Mesendoderm (in vitro differentiated cells): ENCODE results near the gene MAP2K1.

Experiments
- DNase-seq: peaks from one replicate; pipeline ENCODE4 v3.0.0; 2013
- H2AK5ac ChIP-seq: 2 replicates; pipeline ENCODE4 v1.6.1; 2013; ENCODE audit warnings: low read length, inconsistent platforms
- H2BK120ac ChIP-seq: 2 replicates; pipeline ENCODE4 v1.6.1; 2013; ENCODE audit warnings: low read depth, mild to moderate bottlenecking, low read length, moderate library complexity, mixed read lengths
- H2BK15ac ChIP-seq: replicated peaks from 2 replicates; pipeline ENCODE4 v1.6.1; 2013; ENCODE audit warnings: low read depth, mild to moderate bottlenecking, moderate library complexity
- H2BK5ac ChIP-seq: 2 replicates; pipeline ENCODE4 v1.6.1; 2013; ENCODE audit warnings: low read length, inconsistent platforms
- H3K18ac ChIP-seq: 2 replicates; pipeline ENCODE4 v1.6.1; 2013; ENCODE audit warnings: mild to moderate bottlenecking, low read length, mixed read lengths
- H3K23ac ChIP-seq: one replicate; pipeline ENCODE4 v1.6.1; 2013; ENCODE audit warnings: low read length
- H3K27ac ChIP-seq: 2 replicates; pipeline ENCODE4 v1.5.1; 2013; ENCODE audit warnings: low read depth, mild to moderate bottlenecking, inconsistent platforms, low read length, moderate library complexity
- H3K27me3 ChIP-seq: 2 replicates; pipeline ENCODE4 v1.6.1; 2013; ENCODE audit warnings: low read length, control low read depth, mild to moderate bottlenecking, inconsistent platforms; ENCODE audit not compliant: insufficient read depth, poor library complexity
- H3K36me3 ChIP-seq: 2 replicates; pipeline ENCODE4 v1.6.1; 2013; ENCODE audit warnings: low read length, inconsistent platforms; ENCODE audit not compliant: control insufficient read depth, insufficient read depth
- H3K4ac ChIP-seq: one replicate; pipeline ENCODE4 v1.6.1; 2013; ENCODE audit warnings: low read depth, mild to moderate bottlenecking, low read length, moderate library complexity
- H3K4me1 ChIP-seq: 2 replicates; pipeline ENCODE4 v1.6.1; 2013; ENCODE audit warnings: low read depth, low read length, inconsistent platforms; ENCODE audit not compliant: control insufficient read depth
- H3K4me2 ChIP-seq: 2 replicates; pipeline ENCODE4 v1.6.1; 2013; ENCODE audit warnings: low read length
- H3K4me3 ChIP-seq: 2 replicates; pipeline ENCODE4 v1.5.1; 2013; ENCODE audit warnings: mild to moderate bottlenecking, low read length
- H3K56ac ChIP-seq: one replicate; pipeline ENCODE4 v1.6.1; 2013; ENCODE audit warnings: low read length
- H3K79me1 ChIP-seq: 2 replicates; pipeline ENCODE4 v1.6.1; 2013; ENCODE audit warnings: low read length, inconsistent platforms
- H3K79me2 ChIP-seq: 2 replicates; pipeline ENCODE4 v1.6.1; 2013; ENCODE audit warnings: mild to moderate bottlenecking, low read length; ENCODE audit not compliant: control insufficient read depth, insufficient read depth
- H3K9ac ChIP-seq: 2 replicates; pipeline ENCODE4 v1.6.1; 2013; ENCODE audit warnings: low read length, inconsistent platforms
- H4K5ac ChIP-seq: one replicate; pipeline ENCODE4 v1.6.1; 2013; ENCODE audit warnings: low read length
- H4K8ac ChIP-seq: one replicate; pipeline ENCODE4 v1.6.1; 2013; ENCODE audit warnings: low read depth, mild to moderate bottlenecking, control low read depth, low read length, moderate library complexity
- WGBS: extraction: QIAGEN DNeasy Blood & Tissue Kit; methylation state at CpG from one replicate; pipeline ENCODE4 v1.1.7; 2013; ENCODE audit warnings: low lambda C conversion rate, missing lambda C conversion rate; ENCODE audit not compliant: insufficient coverage; ENCODE audit errors: extremely low coverage; 5-methylcytosine and 5-hydroxymethylcytosine counted together

MAP2K1 gene

GRCh38 chr15:66399276-66399675, 12.6 kb downstream of the MAP2K1 start:
- H3K4me3 ChIP-seq = no peak overlapping the region
- no peak overlapping the region for H3K9ac ChIP-seq
- H3K56ac ChIP-seq = no peak overlapping the region
- no peak overlapping the region for H4K5ac ChIP-seq
- peaks cover 7% of the 10 kb centered on the region for H3K4me1 ChIP-seq
- H3K27ac ChIP-seq = no peak overlapping the region
- H3K18ac ChIP-seq = no peak overlapping the region
- H2BK5ac ChIP-seq = no peak overlapping the region
- no peak overlapping the region for H2AK5ac ChIP-seq
- H3K4ac ChIP-seq = no peak overlapping the region
- H3K79me2 ChIP-seq = peaks cover 54% of the 10 kb centered on the region
- H2BK15ac ChIP-seq = no peak overlapping the region
- H3K23ac ChIP-seq = no peak overlapping the region
- H4K8ac ChIP-seq = no peak overlapping the region
- no peaks in the 10 kb centered on the region for H3K27me3 ChIP-seq
- no peak for DNase-seq
- peaks cover 22% of the 10 kb centered on the region for H3K79me1 ChIP-seq
- no peak overlapping the region for H3K4me2 ChIP-seq
- no peaks in the 10 kb centered on the region for H3K36me3 ChIP-seq
- no peak overlapping the region for H2BK120ac ChIP-seq
- WGBS = no CpG with 5 or more reads among the region's 8 CpGs

DNA sequence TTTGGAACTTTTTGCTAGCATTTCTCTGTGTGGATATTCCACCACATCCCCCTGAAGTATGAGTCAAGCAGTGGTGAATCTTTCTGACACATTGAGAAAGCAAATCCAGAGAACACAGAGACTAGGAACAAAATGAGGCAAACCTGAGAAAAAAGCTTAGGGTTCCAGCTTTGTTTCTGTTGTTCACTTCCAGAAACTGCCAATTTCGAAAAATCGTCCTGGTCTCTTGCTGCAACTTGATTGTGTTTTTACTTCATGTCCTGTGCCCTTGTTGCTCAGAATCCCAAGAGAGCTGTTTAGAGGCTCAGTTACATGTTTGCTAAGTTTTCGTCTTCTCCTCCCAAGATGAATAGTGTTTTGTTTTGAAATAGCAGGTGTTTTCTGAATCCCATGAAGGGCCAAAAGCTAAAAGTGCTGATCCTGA, 13.7 kb downstream of the MAP2K1 start:
- H3K9ac ChIP-seq = no peak overlapping the region
- no peaks in the 10 kb centered on the region for H3K36me3 ChIP-seq
- no CpG with 5 or more reads among the region's 3 CpGs for WGBS
- no peak overlapping the region for H3K18ac ChIP-seq
- no peak overlapping the region for H4K8ac ChIP-seq
- no peak overlapping the region for H2BK15ac ChIP-seq
- no peak overlapping the region for H3K4ac ChIP-seq
- H2AK5ac ChIP-seq = no peak overlapping the region
- no peak overlapping the region for H2BK120ac ChIP-seq
- H3K4me1 ChIP-seq = peaks cover 10% of the 10 kb centered on the region
- H3K27ac ChIP-seq = no peak overlapping the region
- H3K27me3 ChIP-seq = no peaks in the 10 kb centered on the region
- H3K56ac ChIP-seq = no peak overlapping the region
- H3K4me2 ChIP-seq = no peak overlapping the region
- H3K79me2 ChIP-seq = peaks cover 49% of the 10 kb centered on the region
- H3K4me3 ChIP-seq = no peak overlapping the region
- no peak overlapping the region for H2BK5ac ChIP-seq
- no peak overlapping the region for H3K23ac ChIP-seq
- no peak for DNase-seq
- H4K5ac ChIP-seq = no peak overlapping the region
- H3K79me1 ChIP-seq = peaks cover 15% of the 10 kb centered on the region

GRCh38 chr15:66401130-66402021, 14.7 kb downstream of the MAP2K1 start:
- Histone ChIP-seq H3K18ac (no peak overlapping the region), H3K79me1 (peaks cover 17% of the 10 kb centered on the region), H2AK5ac (no peak overlapping the region), H3K79me2 (peaks cover 49% of the 10 kb centered on the region), H3K36me3 (no peaks in the 10 kb centered on the region), H3K4ac (no peak overlapping the region), H3K56ac (no peak overlapping the region), H4K8ac (no peak overlapping the region), H3K9ac (no peak overlapping the region), H3K23ac (no peak overlapping the region), H3K27me3 (no peaks in the 10 kb centered on the region), H3K4me2 (no peak overlapping the region), H4K5ac (no peak overlapping the region), H3K4me1 (peaks cover 10% of the 10 kb centered on the region), H3K27ac (no peak overlapping the region), H2BK15ac (no peak overlapping the region), H2BK5ac (no peak overlapping the region), H2BK120ac (no peak overlapping the region), H3K4me3 (no peak overlapping the region)
- no CpG with 5 or more reads among the region's 8 CpGs for WGBS
- peak; percentile 79 for DNase-seq

- Histone ChIP-seq H3K4me1 (peaks cover 10% of the 10 kb centered on the region), H2AK5ac (no peak overlapping the region), H2BK5ac (no peak overlapping the region), H3K27me3 (no peaks in the 10 kb centered on the region), H3K18ac (no peak overlapping the region), H3K56ac (no peak overlapping the region), H3K27ac (no peak overlapping the region), H4K8ac (no peak overlapping the region), H3K4me3 (no peak overlapping the region), H3K4ac (no peak overlapping the region), H3K79me1 (peaks cover 18% of the 10 kb centered on the region), H3K36me3 (no peaks in the 10 kb centered on the region), H3K4me2 (no peak overlapping the region), H3K79me2 (peaks cover 52% of the 10 kb centered on the region), H3K9ac (no peak overlapping the region), H3K23ac (no peak overlapping the region), H4K5ac (no peak overlapping the region), H2BK15ac (no peak overlapping the region), H2BK120ac (no peak overlapping the region)
- no CpG with 5 or more reads among the region's 3 CpGs for WGBS
- no peak for DNase-seq
Measured at GRCh38 chr15:66402761-66403284, 16.1 kb downstream of the MAP2K1 start.

GRCh38 chr15:66403323-66403722, 16.6 kb downstream of the MAP2K1 start:
- H3K79me1 ChIP-seq = peaks cover 18% of the 10 kb centered on the region
- H2AK5ac ChIP-seq = no peak overlapping the region
- no peak overlapping the region for H2BK15ac ChIP-seq
- peaks cover 53% of the 10 kb centered on the region for H3K79me2 ChIP-seq
- no peak overlapping the region for H4K8ac ChIP-seq
- H3K18ac ChIP-seq = no peak overlapping the region
- H3K27ac ChIP-seq = no peak overlapping the region
- no peak overlapping the region for H3K23ac ChIP-seq
- no peak overlapping the region for H3K4me2 ChIP-seq
- no peak overlapping the region for H4K5ac ChIP-seq
- DNase-seq = no peak
- peaks cover 10% of the 10 kb centered on the region for H3K4me1 ChIP-seq
- H3K56ac ChIP-seq = no peak overlapping the region
- no peak overlapping the region for H2BK120ac ChIP-seq
- no CpG with 5 or more reads among the region's 5 CpGs for WGBS
- no peak overlapping the region for H3K9ac ChIP-seq
- H2BK5ac ChIP-seq = no peak overlapping the region
- H3K4ac ChIP-seq = no peak overlapping the region
- no peaks in the 10 kb centered on the region for H3K36me3 ChIP-seq
- no peaks in the 10 kb centered on the region for H3K27me3 ChIP-seq
- no peak overlapping the region for H3K4me3 ChIP-seq
